Left hindlimb (tissue), 1 donor: Measurements from ENCODE around the gene SNORC.
"Not testable (repeated sequence)": the region's sequence is repeated elsewhere in the genome, so short reads cannot be mapped to it uniquely, and the experiment has no call there.

Experiments used
- DNase-seq: peaks from one replicate; pipeline ENCODE4 v3.0.0-alpha.2; 2018

SNORC gene

GRCh38 chr2:232870018-232870765, at the start of gene SNORC:
Gene SNORC (plus strand): TSS chr2:232870264. CDS start chr2:232870342, 78 bp downstream.
- peak; percentile 63 for DNase-seq

GRCh38 chr2:232829988-232830387, 40.1 kb upstream of the SNORC start:
- no peak for DNase-seq

- no peak for DNase-seq
Observed at GRCh38 chr2:232831496-232831895, 38.6 kb upstream of the SNORC start.

GRCh38 chr2:232833830-232834229, 36.2 kb upstream of the SNORC start:
- DNase-seq: no peak

- no peak for DNase-seq
Observed at GRCh38 chr2:232835687-232836208, 34.3 kb upstream of the SNORC start.

- DNase-seq: no peak
Observed at GRCh38 chr2:232836934-232837333, 33.1 kb upstream of the SNORC start.

GRCh38 chr2:232838406-232838874, 31.6 kb upstream of the SNORC start:
- DNase-seq: no peak

GRCh38 chr2:232839411-232840079, 30.5 kb upstream of the SNORC start:
- DNase-seq: no peak

GRCh38 chr2:232842689-232843088, 27.4 kb upstream of the SNORC start:
- DNase-seq: no peak

GRCh38 chr2:232843834-232844233, 26.2 kb upstream of the SNORC start:
- no peak for DNase-seq

GRCh38 chr2:232846055-232846454, 24.0 kb upstream of the SNORC start:
- DNase-seq: no peak

GRCh38 chr2:232850039-232850438, 20.0 kb upstream of the SNORC start:
- DNase-seq: no peak

GRCh38 chr2:232852081-232852480, 18.0 kb upstream of the SNORC start:
- not testable (repeated sequence) for DNase-seq

GRCh38 chr2:232852676-232853075, 17.4 kb upstream of the SNORC start:
- no peak for DNase-seq

- DNase-seq: no peak
Observed at GRCh38 chr2:232854082-232854481, 16.0 kb upstream of the SNORC start.

GRCh38 chr2:232857158-232857563, 12.9 kb upstream of the SNORC start:
- no peak for DNase-seq

- DNase-seq: no peak
Observed at GRCh38 chr2:232859385-232859916, 10.6 kb upstream of the SNORC start.

- DNase-seq: no peak
Observed at GRCh38 chr2:232860593-232861241, 9.3 kb upstream of the SNORC start.

GRCh38 chr2:232861353-232861752, 8.7 kb upstream of the SNORC start:
- DNase-seq: no peak

GRCh38 chr2:232863996-232864395, 6.1 kb upstream of the SNORC start:
- DNase-seq: no peak

GRCh38 chr2:232865165-232865564, 4.9 kb upstream of the SNORC start:
- no peak for DNase-seq

- DNase-seq: no peak
Observed at GRCh38 chr2:232866104-232866503, 4.0 kb upstream of the SNORC start.
